Measurements from ENCODE around the gene PRSS36.
"Not testable (repeated sequence)": the region's sequence is repeated elsewhere in the genome, so short reads cannot be mapped to it uniquely, and the experiment has no call there.

The PRSS36 gene

DNA sequence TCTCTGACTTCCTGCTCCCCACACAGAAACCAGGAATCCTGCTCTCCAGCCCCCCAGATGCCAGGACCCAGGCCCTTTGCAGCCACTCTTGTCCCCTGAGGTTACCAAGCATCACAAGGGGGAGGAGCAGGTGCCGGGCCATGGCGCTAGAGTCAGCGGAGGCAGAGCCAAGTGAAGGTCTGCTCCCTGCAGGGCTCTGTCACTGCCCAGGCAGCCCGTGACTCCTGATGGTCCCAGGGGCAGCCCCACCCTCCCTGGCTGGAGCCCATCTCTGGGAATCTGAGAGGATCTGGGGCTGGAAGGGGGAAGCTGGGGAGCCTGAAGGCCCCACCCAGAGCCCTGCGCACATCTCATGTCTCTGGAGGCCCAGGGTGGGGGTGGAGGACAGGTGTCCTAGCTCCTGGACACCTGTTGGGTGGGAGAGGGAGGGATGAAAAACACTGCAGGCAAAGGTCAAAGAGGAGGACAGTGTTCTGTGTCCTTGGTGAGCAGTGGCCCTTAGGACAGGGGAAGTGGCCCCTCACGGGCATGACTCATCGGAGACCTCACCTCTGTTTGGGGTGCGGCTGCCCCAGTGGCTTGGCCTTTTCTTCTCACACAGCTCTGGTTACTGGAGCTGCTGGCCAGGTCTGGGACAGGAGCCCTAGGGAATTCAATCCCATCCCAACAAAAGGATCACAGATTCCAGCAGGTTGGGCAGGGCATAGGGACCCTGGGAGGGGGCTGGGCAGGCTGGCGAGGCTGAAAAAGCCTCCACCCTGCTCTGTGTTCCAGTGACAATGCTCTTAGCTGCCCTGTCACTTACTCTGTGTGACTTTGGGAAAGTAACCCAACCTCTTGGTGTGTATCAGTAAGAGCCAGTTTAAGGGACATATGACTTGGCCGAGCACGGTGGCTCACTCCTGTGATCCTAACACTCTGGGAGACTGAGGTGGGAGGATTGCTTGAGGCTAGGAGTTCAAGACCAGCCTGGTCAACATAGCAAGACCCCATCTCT, at the start of gene PRSS36:
TSS of gene PRSS36 (minus strand) at position 173 of the 997 bp plus-strand sequence. CDS start at position 142, 31 bp downstream.
- DNase-seq (ENCODE audit: low read depth), result no peak

DNA sequence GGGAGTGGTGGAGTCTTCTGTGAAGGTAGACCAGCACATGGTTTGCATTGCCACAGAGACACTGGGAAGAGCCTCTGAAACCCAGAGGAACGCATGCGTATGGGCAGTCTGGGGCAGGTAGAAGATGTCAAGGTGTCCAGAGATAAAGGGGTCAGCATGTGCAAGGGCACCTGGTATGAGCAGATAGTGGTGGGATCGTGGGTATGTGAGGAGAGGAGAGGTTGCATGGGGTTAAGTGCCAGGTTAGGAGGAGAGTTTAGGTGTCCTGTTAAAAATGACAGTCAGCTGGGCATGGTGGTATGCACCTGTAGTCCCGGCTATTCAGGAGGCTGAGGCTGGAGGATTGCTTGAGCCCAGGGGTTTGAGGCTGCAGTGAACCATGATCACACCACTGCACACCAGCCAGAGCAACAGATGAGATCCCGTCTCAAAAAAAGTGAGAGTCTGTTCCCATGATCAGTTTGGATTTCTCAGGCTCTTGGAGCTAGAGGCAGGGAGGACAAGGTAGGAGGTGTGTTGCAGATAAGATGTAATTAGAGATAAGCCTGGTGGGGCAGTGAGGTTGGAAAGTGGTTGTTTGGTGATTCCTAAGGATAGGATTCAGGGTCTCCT, 49.7 kb upstream of the PRSS36 start:
- DNase-seq (ENCODE audit: low read depth), result no peak

DNA sequence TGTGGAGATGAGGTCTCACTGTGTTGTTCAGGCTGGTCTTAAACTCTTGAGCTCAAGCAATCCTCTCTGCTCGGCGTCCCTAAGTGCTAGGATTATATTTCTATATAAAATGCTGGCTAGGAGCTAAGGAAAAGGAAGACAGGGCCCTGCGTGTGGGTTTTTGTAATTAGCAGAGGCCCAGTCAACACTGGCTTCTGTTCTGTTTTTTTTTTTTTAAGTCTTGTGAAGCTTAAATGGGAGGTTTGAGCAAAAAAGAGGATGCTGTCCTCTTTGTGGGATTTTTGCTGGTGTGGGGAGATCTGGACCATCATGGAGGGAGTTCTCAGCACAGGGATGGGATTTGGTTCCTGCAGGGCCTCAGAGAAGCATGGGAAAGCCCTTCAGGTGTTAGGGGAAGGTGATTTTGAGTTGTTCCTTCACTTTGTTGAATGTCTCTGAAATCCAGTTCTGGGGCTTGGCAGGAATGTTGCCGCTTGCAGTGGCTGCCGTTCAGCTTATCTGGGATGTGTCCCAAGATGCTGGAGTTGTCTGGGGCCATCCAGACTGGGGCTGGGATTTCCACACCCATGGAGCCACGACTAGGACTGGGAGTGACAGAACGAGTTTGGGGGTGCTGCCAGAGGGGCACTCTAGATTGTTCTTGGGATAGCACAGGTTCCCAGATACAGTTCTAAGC, 48.5 kb upstream of the PRSS36 start:
- DNase-seq (ENCODE audit: low read depth), result no peak

DNA sequence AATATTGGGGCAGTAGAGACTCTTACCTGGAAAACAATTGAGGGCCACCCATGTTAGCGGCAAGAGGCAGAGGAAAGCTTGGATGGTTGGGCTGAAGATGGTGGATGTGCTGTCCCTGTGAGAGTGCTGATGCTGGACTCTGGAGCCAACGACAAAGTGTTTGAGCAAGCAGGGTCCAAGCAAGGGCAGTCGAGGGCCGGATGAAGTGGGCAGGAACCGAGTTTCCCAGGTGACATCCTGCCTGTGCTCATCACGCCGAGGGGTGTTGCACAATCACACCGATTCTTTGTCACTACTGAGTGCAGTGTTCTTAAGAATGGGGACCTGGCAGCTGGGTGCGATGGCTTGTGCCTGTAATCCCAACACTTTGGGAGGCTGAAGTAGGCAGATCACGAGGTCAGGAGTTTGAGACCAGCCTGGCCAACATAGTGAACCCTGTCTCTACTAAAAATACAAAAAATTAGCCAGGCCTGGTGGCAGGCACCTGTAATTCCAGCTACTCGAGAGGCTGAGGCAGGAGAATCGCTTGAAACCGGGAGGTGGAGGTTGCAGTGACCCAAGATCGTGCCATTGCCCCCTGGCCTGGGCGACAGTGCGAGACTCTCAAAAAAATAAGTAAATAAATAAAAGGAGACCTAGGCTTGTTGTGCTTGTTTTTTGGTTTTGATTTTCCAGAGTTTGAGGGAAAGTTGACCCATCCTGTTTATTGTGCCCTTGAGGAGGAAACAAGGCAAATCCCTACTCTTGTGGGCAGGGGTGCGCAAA, 46.6 kb upstream of the PRSS36 start:
- DNase-seq (ENCODE audit: low read depth), result no peak

DNA sequence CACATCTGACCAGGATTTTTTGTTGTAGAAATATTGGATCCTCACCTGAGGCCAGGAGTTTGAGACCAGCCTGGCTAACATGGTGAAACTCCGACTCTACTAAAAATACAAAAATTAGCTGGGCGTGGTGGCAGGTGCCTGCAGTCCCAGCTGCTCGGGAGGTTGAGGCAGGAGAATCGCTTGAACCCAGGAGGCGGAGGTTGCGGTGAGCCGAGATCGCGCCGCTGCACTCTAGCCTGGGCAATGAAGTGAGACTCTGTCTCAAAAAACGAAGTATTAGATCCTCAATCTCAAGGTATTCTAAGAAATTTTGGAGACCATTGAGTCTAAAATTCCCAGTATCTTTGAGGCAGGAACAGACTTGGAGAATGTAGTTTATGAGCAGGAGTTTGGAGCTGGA, 46.0 kb upstream of the PRSS36 start:
- DNase-seq (ENCODE audit: low read depth), result not testable (repeated sequence)

DNA sequence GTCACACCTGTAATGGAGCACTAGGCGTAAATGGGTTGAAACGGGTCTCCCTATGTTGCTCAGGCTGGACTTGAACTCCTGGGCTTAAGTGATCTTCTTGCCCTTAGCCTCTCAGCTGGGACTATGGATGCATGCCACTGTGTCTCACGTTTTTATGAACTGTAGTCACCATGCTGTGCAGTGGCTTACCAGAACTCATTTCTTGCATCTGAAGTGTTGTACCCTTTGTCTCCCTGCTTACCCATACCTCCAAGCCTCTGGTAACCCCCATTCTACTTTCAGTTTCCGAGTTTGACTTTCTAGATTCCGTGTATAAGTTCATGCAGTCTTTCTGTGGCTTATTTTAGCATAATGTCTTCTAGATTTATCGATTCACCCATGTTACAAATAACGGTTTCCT, 45.0 kb upstream of the PRSS36 start:
- DNase-seq (ENCODE audit: low read depth), result no peak

DNA sequence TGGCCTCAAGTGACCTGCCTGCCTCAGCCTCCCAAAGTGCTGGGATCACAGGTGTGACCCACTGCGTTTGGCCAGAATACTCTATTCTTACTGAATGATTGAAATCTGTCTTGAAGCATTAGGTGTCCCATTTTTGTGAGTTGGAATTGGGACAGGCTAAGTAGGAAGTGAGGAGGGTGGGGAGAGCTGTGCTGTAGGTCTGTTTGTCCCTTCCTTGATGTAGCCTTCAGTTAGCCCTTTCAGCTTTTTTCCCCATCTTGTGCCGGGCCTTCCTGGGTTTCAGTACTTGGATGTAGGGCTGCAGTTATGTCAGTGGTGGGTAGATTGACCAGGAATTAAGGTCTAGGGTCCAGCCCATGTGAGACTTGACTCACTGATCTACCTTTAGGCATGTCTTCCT, 44.0 kb upstream of the PRSS36 start:
- DNase-seq (ENCODE audit: low read depth), result no peak

DNA sequence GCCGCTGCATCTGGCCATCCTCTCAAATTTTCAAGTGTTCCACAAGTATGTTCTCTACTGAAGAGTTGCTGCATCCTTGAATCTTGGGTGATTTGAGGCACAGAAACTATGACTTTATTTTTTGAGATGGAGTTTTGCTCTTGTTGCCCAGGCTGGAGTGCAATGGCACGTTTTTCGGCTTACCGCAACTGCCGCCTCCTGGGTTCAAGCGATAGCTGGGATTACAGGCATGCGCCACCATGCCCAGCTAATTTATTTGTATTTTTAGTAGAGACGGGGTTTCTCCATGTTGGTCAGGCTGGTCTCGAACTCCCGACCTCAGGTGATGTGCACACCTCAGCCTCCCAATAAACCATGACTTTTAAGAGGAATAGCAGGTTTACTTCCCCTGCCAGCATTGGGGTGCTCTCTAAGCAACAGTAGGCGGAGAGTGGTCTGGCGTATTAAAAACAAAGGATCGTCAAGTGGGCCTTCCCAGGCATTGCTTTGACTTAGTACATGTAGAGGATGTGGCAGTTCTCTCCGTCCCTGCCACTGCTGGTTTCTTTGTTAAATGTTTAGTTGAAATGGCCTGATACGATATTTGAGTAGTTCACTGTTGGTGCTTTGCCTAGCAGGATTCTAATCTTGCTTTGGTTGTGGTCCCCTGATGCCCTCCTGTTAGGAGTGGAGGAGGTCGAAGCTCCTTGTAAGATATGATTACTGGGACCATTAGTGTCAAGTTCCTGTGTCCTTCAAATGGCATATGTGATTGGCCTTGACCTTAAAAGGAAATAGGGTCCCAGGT, 43.2 kb upstream of the PRSS36 start:
- DNase-seq (ENCODE audit: low read depth), result no peak

DNA sequence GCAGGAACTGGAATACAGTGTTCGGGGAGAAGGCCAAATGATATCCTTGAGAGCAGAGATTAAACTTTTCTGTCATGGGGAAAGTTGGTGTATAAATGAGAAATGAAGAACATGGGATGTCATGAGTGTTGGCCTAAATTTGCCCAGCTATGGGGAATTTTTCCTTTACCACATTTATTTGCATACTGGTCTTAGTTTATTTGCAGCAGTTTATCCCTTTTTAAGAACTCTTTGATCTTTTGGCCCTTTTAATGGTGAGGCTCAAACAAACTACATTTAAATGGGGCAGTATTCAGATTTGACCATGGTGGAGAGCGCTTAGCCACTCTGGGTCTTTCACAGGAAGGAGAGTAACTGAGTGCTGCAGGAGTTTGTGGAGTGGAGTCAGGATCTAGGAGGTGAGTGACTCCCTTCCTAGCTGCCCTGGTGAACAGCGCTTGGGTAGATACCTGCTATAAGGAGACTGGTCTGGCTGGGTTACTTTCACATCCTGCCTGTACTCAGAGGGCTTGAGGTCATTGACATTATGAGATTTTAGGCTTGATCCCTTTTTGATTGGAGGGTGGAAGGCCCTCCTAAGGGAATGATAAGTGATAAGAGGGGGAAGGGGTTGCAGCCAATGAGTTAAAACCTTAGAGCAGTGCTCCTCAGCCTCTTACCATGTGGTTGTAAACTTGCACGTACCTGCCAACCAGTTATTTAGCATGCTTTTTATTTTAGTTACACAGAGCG, 42.0 kb upstream of the PRSS36 start:
- no peak for DNase-seq (ENCODE audit: low read depth)

DNA sequence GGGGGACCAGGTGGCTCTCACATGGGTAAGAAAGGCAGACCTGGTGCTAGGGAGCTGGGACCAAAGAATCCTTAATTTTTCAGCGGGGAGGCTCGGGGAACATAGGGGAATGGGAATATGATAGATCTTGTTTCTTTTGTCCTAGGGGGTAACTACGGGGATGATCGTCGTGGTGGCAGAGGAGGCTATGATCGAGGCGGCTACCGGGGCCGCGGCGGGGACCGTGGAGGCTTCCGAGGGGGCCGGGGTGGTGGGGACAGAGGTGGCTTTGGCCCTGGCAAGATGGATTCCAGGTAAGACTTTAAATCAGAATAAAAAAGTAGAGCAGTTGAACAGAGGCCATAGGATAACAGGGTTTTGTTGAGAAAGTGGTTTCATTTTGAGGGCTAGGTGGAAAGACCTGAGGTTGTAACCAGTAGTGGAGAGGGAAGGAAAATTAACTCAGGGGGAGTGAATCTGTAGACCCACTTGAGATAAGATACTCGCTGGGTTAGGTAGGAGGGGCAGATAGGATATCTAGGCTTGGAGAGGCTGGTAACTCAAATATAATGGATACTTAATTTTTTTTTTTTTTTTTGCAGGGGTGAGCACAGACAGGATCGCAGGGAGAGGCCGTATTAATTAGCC, 41.1 kb upstream of the PRSS36 start:
- DNase-seq (ENCODE audit: low read depth), result no peak

DNA sequence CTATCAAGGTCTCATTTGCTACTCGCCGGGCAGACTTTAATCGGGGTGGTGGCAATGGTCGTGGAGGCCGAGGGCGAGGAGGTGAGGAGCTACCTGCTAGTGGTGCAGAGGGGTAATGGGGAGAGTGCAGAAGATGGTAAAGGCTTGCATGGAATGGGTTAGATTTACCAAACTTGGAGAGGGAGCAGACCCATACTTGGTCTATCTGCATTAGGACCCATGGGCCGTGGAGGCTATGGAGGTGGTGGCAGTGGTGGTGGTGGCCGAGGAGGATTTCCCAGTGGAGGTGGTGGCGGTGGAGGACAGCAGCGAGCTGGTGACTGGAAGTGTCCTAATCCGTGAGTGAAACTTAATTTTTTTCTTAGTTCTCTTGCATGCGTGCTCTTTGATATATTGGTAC, 40.2 kb upstream of the PRSS36 start:
- DNase-seq (ENCODE audit: low read depth), result no peak

DNA sequence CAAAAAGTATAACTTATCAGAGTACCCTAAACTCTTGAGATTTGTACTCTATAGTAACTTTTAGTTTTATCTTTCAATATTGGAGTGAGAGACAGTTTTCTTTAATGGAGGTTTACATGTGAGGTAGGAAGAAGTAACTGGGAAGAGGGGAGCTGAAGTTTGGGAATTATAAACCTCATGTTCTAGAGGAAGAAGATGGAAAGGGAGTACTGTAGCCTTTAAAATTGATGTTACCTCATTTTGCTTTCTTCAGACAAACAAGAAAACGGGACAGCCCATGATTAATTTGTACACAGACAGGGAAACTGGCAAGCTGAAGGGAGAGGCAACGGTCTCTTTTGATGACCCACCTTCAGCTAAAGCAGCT, 39.5 kb upstream of the PRSS36 start:
- DNase-seq (ENCODE audit: low read depth), result no peak

DNA sequence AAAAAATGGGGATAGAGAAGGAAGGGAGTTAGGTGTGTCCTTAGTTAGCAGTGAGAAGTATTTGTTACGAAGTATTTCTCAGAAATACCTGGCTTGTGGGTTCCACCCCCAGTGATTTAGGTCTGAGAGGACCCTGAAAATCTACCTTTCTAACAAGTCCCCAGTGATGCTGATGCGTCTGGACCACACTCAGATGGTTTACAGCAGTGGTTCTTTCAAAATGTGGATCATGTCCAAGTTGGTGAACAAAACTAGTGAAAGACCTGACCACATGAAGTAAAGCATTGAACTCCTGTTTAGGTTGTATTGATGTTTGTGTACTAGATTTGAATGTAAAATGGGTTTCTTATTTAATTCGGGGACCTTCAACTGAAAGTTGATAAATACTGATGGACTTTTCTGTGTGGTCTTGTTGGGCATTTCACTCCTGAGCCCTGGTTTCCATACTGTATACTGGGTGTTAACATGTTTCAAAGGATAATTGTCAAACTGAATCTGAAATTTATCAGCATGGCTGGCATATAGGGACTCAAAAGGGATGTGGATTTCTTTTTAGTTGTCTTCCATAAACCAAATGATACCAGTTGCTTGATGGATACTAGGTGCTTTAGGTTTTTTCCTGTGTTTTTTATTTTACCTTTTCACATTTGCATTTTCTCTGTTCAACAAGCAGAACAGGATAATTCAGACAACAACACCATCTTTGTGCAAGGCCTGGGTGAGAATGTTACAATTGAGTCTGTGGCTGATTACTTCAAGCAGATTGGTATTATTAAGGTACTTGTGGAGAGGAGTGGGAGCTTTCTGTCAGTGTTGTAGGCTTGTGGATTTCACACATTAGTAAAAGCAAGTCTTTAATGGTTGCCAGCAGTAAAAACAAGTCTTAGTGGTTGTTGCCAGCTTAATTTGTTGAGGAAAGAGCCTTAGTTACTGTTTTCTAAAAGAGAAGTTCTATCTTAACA, 38.9 kb upstream of the PRSS36 start:
- DNase-seq (ENCODE audit: low read depth), result no peak

DNA sequence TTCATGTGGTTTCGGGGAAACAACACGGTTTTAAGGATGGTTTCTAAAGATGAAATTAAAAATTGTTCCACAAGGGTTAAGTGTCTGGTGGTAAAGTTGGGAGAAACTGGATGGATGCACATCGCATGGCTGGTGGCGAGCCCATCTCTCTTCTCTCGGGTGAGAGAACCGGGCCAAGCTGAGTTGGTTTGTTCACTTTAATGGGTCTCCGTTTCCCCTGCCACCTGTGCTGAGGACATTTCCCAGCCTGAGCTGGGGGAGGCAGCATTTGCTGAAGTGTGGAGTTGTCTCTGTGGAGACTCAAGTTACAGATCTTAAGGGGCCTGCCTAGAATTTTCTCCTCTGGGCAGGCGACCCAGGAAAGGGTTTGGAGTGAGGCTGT, 37.9 kb upstream of the PRSS36 start:
- no peak for DNase-seq (ENCODE audit: low read depth)

DNA sequence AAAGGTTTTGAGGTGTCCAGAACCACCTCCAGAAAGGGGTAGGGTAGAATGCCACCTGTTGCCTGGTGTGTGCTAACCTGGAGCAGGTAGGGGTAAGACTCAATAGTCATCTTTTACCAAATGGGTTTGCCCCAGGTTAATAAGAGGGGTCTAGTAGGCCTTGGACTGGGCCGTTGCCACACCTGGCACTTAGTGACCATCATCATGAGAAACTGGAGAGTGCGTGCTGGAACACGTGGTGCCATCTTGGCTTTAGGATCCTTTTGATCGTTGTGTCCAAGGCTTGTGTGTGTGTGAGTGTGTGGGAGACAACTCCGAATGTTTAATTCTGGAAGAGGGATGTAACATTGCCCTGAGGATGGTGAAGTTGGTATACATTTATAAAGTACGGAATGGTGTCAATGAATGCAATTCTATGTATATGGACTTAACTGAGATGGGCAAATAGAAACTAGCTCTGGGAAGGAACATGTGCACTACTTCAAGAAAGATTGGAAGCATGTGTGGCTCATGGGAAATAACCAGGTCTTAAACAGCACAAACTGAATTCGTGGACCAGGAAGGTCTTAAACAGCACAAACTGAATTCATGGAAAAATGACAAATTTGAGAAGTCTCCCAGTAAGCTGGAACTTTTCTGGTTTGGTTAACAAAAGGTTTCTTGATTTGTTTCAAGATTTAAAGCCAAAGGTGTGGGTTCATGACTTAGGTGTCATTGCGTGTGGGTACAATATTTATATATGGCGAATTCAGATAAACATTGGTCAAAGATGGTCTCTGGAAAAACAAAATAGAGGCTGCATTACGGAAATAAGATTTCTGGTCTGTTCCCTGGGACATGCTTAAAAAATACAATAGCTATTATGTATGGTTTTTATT, 37.3 kb upstream of the PRSS36 start:
- no peak for DNase-seq (ENCODE audit: low read depth)

DNA sequence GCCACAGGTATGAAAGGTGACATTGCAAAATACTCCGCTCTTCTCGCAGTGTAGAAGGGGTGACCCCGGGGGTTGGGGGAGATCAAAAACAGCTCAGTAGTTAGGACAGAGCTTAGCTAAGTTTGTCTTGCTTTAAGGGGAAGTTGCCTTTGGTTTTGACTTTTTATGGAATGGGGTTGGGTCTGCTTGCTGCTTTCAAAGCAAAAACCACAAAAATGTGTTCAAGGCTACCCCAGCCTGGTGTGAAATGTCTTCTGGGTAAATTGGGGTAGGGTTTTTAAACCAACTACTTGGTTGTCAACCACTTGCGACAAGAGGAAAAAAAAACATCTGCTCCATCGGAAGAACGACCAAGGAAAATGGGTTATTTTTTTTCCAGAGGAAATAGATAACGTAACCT, 36.3 kb upstream of the PRSS36 start:
- no peak for DNase-seq (ENCODE audit: low read depth)

DNA sequence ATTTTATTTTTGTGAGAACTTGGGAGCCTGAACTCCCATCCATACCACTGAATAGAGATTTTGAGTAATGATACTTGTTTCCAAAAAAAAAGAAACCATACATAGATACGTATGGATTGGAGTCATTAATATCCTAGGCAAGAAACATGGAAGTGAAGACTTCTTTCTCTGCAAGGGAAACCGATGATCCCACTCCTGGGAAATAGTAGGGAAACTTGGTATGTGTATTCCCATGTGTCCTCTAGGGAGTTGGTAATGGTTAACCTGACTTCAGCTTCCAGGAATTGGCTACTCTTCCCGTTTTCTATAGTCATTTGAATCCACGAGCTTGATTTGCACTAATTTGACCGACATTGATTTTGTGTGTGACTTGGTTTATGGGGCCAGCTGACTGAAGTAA, 35.5 kb upstream of the PRSS36 start:
- no peak for DNase-seq (ENCODE audit: low read depth)

DNA sequence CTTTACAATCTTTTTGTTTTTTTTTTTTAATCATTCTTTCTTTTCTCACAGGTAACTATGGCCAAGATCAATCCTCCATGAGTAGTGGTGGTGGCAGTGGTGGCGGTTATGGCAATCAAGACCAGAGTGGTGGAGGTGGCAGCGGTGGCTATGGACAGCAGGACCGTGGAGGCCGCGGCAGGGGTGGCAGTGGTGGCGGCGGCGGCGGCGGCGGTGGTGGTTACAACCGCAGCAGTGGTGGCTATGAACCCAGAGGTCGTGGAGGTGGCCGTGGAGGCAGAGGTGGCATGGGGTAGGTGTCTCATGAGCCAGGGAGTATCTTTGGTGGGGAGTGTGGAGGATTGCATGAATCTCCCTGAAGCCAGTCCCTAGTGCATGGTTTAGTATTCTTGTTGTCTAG, 35.0 kb upstream of the PRSS36 start:
- no peak for DNase-seq (ENCODE audit: low read depth)
